Epithelial cell of prostate (primary cell): ENCODE results near the gene ANTXRL.
"Not testable (repeated sequence)": the region's sequence is repeated elsewhere in the genome, so short reads cannot be mapped to it uniquely, and the experiment has no call there.

Source experiments
- DNase-seq: peaks from one replicate; pipeline ENCODE4 v3.0.0-alpha.2; 2011; ENCODE audit warnings: low read depth, low spot score
- H3K27ac ChIP-seq: fragments of 450-650 bp; 2 replicates; pipeline ENCODE4 v1.5.1; 2017; ENCODE audit warnings: mild to moderate bottlenecking

ANTXRL gene

DNA sequence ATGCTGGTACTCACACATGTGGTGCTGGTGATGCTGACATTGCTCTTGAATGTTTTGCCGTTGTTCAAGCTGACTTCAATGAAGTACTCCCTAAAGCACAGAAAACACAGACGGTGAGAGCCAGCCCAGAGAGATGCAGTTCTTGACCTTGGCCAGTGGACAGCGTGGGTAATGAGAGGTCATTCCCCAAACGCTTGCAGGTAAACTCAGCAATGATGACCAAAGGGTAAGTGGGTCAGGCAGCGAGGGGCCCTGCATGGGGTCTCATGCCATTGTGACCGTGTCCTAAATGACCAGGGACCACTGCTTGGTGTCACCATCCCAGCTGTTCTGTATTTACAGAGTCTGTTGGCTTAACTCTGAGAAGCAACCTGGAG is 32.8 kb upstream of the ANTXRL start:
- H3K27ac ChIP-seq, result no peak overlapping the region
- DNase-seq, result no peak

DNA sequence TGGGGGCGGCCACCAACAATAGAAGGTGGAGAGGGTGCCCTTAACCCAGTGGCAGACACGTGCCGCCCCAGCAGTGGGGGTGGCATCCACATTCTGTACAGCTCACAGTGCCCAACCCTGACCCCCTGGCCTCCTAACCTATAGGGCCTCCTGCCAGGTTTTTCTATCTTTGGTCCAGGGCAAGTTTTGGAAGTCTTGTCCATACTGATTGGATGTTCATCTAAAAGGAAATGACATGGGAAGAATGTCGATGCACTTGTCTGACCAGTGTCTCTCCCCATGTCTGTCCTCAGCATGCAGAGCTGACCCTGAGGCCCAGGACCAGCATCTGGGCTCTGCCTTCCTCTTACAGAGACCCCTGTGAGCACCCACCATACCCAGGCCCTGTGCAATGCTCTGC is 32.3 kb upstream of the ANTXRL start:
- DNase-seq, result no peak
- no peak overlapping the region for H3K27ac ChIP-seq

DNA sequence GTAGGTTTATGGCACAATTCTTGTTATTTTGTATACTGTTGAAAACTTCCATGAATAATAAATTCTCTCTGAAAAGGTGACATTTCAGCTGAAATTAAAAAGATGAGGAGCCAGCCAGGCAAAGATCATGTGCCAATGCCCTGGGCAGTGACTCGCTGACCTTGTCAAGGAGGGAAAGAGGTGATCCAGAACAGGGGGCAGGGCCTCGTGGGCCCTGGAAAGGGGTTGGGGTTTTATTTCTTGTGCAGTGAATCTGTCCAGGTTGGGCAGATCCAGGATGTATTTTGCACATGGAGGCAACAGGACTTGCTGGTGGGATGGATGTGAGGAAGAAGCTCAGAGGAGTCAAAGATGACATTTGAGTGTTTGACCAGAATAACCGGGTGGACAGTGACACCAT is 31.6 kb upstream of the ANTXRL start:
- not testable (repeated sequence) for H3K27ac ChIP-seq, DNase-seq

DNA sequence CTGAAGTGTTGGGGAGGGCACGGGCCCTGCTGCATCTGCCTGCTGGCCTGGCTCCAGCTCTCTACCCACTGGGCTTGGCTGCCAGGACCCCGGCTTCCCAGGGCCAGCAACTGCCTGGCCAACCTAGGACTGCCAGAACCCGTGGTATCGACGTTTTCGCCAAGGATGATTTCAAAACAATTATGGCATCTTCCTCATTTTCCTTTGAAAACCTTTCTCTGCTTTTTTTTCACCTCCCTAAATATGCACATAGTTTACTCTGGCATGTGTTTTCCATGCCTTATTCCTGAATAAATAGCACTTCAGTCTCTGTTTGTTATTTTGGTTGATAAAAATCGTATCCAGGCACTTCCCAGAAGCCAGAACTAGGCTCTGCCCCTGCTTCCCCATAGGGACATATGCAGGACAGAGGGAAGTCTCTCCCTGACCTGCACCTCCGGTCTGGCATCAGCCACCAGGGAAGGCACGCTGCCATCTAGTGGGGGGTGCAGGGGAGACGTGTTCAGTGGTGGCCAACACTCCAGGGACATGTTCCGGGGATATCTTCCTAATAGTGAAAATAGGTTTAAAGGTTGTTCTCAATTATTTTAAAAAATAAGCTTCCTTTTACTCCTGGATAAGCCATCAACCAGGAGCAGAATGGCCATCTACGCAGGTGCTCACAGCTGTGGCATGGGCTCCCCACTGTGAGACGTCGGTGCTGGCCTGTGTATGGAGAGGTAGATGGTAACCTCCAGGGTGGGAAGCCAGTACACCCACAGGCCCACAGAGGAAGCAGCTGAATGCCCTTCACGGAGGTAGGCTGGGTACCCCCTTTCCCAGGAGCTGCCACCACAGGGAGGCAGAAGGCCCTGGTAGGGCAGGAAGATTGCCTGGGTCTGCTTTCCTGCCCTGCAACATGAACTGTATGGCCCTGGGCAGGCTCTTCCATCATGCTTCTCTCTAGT is 30.7 kb upstream of the ANTXRL start:
- no peak for DNase-seq
- no peak overlapping the region for H3K27ac ChIP-seq

DNA sequence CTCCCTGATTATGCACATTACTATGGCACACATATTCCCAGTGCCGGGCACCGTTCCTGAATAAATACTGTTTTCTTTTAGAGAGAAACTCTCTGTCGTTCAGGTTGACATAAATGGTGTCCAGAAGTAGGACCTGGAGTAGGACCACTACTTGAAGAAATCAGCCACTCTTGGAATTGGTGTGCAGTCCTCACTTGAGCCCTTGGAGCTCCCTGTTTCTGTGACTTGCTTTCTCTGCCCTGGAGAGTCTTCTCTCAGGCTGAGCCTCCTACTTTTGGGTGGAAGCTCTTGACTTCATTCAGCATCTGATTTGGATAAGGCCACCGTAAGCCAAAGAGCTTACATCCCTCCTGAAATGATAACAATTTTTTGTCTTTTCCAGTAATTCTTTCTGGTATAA is 29.7 kb upstream of the ANTXRL start:
- no peak overlapping the region for H3K27ac ChIP-seq
- DNase-seq, result no peak

DNA sequence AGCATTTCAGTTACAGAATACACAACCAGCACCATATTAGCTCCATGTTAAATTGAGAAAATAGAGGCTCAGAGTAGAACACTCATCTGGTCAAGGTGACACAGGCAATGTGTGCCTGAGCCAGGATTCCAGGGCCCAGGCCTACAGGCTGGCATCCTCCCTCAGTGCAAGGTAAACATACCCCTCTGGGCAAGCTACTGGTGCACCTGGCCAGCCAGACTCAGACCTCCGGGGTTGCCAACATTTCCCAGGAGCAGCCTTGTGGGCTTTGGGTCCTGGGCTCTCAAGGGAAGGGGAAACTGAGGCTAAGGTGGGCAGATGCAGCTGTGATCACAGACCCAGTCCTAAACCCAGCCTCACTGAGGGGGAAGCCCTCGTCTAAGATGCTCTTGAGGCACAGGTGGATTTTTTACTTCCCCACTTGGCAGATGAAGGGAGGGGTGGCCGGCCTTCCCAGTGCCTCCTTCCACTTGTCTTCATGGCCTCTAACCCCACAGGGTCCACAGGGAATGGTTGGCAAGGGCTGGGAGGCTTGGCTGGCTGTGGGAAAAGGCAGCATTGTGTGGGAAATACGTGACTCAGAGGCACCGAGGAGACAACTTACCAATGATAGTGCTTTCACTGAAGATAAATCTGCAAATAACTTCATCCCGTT is 23.8 kb upstream of the ANTXRL start:
- not testable (repeated sequence) for DNase-seq, H3K27ac ChIP-seq

DNA sequence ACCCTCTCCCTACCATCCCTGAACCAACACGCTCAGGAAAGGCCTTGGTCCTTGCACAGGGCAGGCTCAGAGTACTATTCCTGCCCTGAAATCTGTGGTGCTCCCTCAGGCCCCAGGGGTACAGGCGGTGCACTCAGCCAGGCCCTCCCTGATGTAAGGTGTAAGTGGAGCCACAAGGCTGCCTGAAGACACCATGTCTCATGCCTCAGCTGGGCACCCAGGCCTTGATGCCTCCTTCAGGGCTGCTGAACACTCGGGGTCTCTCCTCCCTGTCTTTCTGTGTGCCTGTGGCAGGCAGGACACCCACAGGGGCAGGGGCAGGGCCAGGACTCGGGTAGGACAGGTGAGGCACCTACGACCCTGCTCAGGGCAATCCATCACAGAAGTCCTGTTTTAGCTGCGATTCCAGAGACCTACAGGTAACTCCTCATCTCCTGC is 22.9 kb upstream of the ANTXRL start:
- no peak for DNase-seq

DNA sequence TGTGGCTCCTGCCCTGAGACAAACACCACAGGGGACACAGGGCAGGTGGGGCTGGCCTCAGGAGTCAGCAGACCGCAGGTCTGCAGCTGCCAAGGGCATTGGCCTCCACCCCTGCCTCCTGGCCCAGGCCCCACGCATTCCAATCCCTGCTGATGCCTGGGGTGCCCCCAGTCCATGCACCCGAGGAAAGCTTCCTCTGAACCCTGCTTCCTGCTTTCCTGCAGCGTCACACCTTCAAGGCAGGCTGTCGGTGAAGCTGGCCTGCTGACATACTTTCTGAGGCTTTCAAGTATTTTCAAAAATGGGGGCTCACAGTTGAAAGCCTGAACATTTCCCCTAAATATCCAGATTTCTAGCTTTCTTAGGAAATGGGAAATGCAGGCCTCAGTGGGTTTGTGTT is 22.5 kb upstream of the ANTXRL start:
- no peak overlapping the region for H3K27ac ChIP-seq
- DNase-seq, result no peak

More for the DNA sequence above, 22.9 kb upstream of the ANTXRL start:
- H3K27ac ChIP-seq, result no peak overlapping the region

DNA sequence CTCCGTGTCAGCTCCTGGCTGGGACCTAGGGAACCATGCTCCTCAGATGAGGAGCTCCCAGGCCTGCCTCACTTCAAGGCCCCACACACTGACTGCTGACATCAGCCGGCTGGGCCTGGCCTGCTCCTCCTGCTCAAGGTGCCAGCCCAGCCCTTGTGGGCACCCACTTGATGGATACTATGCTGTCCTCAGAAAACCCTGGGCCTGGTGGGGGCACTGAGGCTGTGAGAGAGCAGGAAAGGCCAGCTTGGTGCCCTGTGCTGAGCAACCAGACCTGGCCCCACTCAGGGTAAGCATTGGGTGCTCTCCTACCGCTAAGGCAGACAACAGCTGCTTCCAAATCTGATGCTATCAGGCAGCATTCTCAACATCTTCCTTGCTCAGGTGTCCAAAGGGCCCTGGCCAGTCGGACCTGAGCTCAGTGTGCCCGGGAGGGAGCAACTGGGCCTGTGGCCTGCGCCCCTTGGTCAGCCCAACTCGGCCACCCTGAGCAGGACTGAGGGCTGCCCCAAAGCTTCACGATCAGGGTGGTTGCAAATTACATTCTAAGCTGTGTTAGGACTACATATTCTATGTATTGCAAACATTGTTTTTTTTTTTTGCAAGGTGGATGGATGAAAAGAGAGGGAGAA is 21.9 kb upstream of the ANTXRL start:
- no peak for DNase-seq
- no peak overlapping the region for H3K27ac ChIP-seq

DNA sequence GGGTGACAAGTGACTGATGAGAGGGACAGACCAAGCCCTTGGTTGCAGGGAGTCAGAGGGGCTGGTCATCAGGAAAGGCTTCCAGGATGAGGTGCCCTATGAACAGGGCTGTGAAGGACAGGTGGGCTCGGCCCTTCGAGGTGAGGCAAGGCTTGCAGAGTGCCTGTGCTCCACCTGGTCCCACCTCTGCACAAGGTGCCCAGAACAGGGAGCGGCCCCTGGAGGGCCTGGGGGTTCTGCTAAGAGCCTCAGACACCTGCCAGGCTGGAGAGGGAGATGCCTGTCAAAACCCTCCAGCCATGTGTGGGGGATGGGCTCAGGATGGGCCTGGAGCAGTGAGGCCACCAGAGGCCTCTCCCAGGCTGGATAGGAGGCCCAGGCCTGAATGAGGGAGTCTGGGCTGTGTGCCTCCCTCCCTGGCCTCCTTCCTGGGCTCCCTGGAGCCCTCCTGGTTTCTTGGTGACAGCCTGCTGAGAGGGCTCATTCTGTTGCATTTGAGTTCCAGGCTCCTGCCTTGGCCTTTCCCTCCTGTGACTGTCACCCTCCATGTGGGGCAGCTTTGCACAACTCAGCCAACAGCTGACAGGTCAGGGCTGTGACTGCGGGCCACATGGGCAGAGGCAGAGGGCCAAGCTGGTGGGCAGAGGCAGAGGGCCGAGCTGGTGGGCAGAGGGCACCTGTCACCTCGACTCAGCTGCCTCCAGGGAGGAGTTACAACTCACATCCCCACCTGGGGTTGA is 21.1 kb upstream of the ANTXRL start:
- DNase-seq, H3K27ac ChIP-seq: not testable (repeated sequence)

DNA sequence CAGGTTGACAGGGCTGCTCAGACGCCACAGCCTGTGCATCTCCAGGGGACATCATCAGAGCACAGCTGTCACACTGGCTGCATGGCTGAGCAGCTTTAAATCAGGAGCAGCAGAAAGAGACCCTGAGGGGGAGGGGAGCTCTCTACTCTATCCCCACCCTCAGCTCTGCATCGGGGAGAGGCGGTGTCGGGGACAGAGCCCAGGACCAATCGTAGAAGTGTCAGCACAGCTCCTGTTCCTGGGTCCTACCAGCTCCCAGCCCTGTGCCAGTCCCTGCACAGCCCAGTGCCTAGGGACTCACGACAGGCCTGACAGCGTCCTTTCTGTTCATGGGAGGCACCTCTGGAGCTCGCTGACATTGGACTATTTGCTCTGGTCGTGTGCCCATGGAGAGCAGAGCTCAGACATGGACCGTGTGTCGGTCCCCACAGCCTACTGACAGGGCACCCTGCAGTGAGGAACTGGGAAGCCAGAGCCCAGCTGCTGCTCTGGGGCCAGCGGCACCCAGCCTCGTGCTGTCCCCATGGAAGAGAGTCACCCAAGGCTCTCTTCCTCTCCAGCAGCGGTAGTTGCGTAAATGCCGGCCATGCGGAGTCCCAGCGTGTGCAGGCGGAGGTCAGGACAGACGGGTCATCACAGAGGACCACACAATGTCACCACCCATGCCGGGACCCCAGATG is 20.4 kb upstream of the ANTXRL start:
- no peak overlapping the region for H3K27ac ChIP-seq
- no peak for DNase-seq

DNA sequence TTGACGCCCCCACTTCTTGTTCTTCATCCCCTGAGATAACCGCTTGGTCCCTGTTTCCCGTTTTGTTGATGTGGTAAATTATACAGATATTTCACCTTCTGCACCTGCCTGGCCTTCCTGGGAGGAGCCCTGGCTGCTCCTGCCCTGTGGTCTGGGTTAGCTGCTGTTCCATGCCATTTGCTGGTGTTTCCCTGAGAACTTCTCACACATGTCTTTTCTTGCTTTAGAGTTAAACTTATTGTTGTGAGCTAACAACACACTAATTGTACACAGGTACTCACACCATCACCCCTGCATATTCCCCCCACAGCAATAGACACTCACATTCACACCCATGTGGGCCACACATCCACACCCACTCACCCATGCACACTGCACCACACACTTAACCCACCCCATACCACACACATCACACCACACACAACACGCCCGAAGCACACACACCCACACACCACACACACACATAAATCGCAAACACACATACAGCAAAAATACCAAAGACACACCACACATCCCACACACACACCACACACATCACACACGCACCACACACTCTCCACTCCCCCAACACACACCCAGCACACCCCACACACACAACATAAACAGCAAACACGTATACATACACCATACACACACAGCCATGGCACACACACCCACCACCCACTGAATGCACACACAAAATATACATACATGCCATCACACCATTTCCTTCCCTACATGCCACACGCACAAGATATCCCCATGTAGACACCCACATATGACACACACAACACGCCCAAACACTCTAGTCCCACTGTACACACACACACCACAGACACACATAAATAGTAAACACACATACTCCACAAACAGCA is 19.4 kb upstream of the ANTXRL start:
- H3K27ac ChIP-seq, result no peak overlapping the region
- no peak for DNase-seq

DNA sequence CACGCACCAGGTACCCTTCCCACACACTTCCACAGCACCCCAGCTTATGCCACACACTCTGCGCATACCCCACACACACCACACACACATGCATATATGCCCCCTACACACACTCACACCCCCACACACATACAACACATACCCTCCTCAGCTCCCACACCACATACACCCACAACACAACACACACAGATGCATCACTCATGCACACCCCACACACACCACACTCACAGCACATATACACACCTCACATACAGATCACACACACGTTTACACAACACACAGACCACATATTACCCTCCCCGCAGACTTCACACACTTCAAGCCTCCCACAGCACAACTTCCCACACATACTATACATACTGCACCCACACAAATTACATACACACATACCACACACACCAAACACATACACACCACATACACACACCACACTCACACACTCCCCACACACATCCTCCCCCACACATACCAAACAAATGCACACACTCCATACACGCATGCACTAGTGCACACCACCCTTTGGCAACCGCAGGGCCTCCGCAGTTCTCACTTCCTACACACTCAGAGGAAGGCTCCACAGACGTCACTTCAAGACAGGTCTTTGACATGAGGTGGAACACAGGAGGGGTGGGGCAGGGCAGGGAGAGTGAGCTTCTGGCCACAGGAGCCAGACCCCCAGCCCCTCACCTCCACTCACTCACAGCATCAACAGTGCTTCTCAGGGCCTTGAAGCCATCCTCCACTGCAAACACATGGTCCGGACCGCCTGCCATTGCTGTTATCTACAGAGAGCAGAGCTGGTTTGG is 18.5 kb upstream of the ANTXRL start:
- no peak for DNase-seq
- no peak overlapping the region for H3K27ac ChIP-seq

DNA sequence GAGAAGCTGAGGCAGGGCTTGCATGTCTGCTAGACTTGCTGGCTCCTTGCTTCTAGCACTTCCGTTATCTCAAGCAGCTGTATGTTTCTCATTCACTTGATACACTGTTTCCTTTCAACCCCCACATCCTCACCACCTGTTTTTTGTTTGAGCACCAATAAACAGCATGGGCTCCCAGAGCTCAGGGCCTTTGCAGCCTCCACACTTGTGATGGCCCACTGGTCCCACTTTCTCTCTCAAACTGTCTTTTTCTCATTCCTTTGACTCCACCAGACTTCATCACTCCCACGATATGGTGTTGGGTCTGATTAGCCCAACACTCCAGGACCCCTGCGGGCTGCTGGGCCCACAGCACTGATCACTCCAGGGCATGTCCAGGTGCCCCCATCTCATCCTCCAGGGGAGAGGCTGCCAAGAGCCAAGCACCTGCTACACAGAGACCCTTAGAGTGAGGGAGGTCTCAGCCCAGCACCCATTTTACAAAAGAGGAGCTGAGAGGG is 17.2 kb upstream of the ANTXRL start:
- not testable (repeated sequence) for H3K27ac ChIP-seq, DNase-seq

DNA sequence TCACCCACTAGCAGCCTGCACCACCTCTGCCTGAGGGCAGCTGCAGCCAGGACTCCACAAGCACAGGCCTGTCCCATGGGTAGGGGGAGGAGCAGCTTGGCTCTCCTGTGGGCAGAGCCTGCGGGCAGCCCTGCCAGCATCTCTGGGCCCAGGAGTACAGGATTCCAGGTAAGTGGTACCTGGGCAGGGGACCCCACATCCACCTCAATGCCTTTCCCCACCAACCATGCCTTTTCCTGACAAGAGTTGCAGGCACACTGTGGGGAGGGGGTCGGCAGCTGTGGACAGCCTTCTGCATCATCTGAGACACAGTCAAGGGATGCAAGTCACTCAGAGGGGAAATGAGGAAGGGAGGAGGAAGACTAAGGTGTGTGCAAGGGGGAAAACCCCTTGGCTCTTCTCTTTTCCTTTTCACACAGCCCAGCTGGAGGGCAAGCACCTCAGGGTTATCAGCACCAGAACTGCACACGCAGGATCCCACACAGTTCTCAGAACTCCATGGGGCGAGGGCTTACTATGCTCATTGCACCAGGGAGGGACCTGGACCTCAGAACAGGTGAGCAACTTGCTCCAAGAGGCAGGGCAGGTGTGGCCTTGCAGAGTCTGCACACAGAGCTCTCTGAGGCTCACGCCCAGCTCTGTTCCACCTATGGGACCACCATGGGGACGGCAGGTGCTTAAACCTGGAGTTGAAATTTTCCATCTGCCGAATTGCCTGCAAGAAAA is 16.5 kb upstream of the ANTXRL start:
- no peak overlapping the region for H3K27ac ChIP-seq
- no peak for DNase-seq

DNA sequence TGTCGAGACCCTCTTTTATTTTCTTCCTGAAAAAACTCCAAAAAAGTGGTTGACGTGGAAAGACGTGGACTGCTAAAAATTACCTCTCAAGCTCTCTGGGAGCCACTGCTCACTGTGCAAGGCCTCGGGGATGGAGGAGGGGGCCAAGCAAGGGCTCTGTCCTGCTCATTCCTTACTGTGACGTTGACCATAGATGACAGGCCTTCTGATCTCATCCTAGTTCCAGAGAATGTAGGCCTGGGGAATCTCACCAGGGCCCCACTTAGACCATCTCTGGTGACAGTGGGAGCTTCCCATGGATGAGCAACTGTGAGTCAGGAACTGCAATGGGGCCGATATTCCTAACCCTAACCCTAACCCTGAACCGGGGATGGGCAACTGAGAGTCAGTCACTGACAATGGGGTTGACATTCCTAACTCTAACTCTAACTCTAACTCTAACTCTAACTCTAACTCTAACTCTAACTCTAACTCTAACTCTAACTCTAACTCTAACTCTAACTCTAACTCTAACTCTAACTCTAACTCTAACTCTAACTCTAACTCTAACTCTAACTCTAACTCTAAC is 15.8 kb upstream of the ANTXRL start:
- not testable (repeated sequence) for DNase-seq, H3K27ac ChIP-seq
